Neural cell (in vitro differentiated cells): Measurements from ENCODE around the gene BAHD1.

Experiments used
- CTCF ChIP-seq: fragments of 450-650 bp; IDR thresholded peaks from 2 replicates; pipeline ENCODE4 v1.5.1; 2014; ENCODE audit warnings: antibody characterized with exemption, mild to moderate bottlenecking, moderate library complexity; ENCODE audit not compliant: poor library complexity, severe bottlenecking
- EZH2 ChIP-seq: fragments of 200-600, 300-800 bp; shearing (Covaris generic), sonication (generic); IDR thresholded peaks from 2 replicates; pipeline ENCODE4 v1.6.1; 2014; ENCODE audit warnings: antibody characterized with exemption, low read length, borderline replicate concordance, mild to moderate bottlenecking; ENCODE audit not compliant: insufficient read depth, poor library complexity, severe bottlenecking
- POLR2AphosphoS5 ChIP-seq: IDR thresholded peaks from 2 replicates; pipeline ENCODE4 v1.6.1; 2012
- TAF1 ChIP-seq: IDR thresholded peaks from 2 replicates; pipeline ENCODE4 v1.6.1; 2012; ENCODE audit warnings: low read depth

GRCh38 chr15:40459391-40460015 is 18.8 kb downstream of the BAHD1 start:
- TF ChIP-seq CTCF (no peak), TAF1 (no peak), EZH2 (no peak), POLR2AphosphoS5 (no peak)
